G401.6 (cell line): ENCODE results near the gene IRX1.

Experiments
- FAIRE-seq: peaks from 2 replicates; lab custom pipeline; 2012; peaks lifted over from hg19 to GRCh38; lab: Jason Lieb, UNC

The IRX1 gene

GRCh38 chr5:3600106-3601060 is 4.8 kb downstream of the IRX1 start:
- FAIRE-seq = no peak

- FAIRE-seq = no peak
These were observed 5.6 kb downstream of the IRX1 start for GRCh38 chr5:3601061-3601710.

- FAIRE-seq = no peak
These were observed 6.5 kb downstream of the IRX1 start for GRCh38 chr5:3601911-3602782.

- no peak for FAIRE-seq
These were observed 7.3 kb downstream of the IRX1 start for GRCh38 chr5:3602785-3603502.

DNA sequence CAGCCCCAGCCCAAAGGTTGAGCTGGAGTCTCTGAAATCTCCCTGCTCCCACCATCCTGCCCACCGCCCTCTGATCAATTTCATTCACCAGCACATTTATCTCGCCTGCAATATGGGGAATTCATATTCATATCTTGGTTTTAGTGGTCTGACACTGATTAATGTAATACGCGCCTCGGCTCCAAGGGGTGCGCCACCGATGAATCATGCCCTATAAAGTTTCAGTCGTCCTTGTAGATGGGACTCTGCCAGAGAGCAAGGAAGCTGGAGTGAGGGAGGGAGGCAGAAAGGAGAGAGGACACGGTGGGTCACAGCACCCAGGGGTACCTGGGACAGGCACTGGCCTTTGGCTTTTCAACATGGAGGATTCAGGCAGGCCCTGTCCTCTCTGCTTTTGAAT is 8.9 kb downstream of the IRX1 start:
- no peak for FAIRE-seq

DNA sequence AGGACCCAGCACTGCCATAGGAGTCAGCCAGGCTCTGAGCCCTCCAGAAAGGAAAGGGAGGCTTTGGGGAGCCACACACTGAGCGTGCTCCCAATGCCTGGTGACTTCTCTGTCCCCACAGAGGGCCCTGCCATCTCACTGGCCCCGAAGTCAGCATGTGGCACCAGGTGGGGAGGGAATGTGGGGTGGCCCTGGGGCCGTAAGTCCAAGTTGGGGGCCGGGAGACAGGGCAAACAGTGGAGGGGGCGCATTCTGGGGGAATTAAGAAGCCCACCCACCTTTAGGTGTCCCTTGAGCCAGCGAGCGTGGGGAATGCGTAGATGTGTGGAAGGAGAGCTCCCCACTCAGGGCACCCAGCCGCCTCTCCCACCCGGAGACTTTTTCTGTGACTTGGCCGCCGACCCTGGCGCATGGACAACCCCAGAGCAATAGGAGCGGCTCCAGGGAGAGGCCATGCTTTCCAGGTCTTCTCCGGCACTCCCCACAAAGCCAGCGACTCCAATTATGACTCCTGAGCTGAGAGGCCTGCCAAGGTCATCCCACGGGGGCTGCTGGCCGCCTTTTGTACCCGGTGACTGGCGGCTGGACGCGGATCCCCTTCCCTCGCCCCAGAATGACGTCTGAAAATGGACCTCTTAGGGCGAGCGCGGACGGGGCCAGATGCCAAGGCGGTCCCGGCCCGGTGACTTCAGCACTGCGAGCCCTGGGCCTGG is 9.8 kb downstream of the IRX1 start:
- FAIRE-seq = no peak

DNA sequence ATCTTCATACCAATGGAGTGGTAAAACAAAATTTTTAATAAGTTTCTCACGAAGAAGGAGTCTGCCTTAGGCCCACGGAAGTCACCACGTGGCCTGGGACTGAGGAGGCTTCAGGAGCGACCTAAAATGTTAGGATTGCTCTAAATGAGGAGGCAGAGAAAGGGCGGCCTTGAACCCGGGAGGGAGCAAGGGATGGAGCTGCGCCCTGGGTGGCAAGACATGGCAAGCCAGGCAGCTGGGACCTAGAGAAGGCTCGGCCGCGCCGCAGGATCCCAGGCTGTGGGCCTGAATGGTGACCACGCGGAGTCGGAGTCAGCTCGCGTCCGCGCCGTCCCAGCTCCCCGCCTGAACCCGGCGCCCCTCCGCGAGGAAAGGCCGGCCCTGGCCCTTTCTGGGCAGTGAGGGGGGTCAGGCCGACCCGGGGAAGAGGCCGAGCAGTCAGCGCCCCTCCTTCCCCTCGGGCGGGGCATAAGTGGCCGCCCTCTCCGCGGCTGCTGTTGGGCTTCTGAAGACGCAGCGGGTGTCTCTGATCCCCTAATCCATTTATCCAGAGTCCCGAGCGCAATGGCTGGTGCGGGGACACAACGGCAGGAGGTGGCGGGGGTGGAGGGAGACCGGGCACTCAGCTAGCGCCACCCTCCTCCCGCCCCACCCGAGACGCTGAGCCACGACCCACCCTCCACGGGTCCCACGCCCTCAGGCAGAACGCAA is 10.6 kb downstream of the IRX1 start:
- FAIRE-seq = no peak

GRCh38 chr5:3607541-3608181 is 12.0 kb downstream of the IRX1 start:
- no peak for FAIRE-seq

GRCh38 chr5:3609120-3609681 is 13.6 kb downstream of the IRX1 start:
- FAIRE-seq = no peak

DNA sequence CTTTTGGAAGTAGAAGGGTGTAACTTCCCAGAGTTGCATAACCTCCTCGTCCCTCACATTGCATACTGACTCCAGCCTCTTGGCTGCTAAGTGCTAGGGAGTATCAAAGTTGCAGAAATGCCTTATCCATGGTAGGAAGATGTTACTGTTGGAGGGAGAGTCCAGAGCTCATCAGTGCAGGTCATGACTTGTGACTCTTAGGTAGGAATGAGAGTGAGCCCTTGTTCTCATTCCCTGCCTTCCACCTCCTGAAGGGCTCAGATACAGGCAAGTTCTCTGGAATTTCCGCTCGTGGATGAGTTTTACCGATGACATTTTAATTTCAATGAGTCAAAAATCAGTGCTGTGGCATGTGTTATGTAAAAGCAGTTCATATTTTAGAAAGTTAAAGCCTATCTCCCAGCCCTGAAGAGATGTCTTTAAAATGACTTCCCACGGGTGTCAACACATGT is 17.0 kb downstream of the IRX1 start:
- no peak for FAIRE-seq

GRCh38 chr5:3613726-3614125 is 18.1 kb downstream of the IRX1 start:
- no peak for FAIRE-seq

GRCh38 chr5:3615217-3615616 is 19.6 kb downstream of the IRX1 start:
- no peak for FAIRE-seq

- FAIRE-seq = no peak
These were observed 20.2 kb downstream of the IRX1 start for GRCh38 chr5:3615829-3616228.

GRCh38 chr5:3619579-3619978 is 23.9 kb downstream of the IRX1 start:
- FAIRE-seq = no peak

DNA sequence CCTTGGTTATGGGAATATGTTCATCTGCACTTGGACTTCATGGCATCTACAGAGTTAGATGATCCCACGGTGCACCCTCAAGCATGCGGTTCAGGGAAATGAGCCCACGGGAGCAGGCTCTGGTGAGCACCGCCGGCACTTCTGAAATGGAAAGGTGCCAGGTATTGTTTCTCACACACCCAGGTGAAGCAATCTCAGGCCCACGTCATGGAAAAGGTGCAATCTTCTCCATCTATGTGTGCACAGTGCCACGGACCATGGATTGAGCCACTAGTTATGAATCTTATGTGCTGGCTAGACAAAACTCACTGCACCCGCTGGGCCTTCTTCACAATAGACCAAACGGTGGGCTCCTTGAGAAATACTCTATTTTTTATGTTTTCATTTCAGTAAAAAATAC is 27.3 kb downstream of the IRX1 start:
- FAIRE-seq = no peak

- no peak for FAIRE-seq
These were observed 30.0 kb downstream of the IRX1 start for GRCh38 chr5:3625626-3626025.

- FAIRE-seq = no peak
These were observed 38.4 kb downstream of the IRX1 start for GRCh38 chr5:3634061-3634460.

DNA sequence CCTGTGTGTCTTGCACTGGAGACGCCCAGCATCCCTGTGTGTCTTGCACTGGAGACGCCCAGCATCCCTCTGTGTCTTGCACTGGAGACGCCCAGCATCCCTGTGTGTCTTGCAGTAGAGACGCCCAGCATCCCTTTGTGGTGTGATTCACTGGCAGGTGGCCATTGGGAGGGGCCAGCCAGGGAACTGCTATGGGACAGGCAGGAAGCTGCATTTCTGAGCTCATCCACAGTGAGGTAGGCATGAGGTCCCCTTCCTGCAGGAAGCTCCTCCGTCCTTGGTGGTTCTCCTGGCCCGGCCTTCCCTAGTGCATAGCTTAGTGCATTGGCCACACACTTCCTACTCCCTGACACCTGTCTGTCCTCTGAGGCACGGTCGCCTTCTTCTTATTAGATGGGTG is 43.5 kb downstream of the IRX1 start:
- no peak for FAIRE-seq

- FAIRE-seq = no peak
These were observed 46.6 kb downstream of the IRX1 start for GRCh38 chr5:3642231-3642630.

DNA sequence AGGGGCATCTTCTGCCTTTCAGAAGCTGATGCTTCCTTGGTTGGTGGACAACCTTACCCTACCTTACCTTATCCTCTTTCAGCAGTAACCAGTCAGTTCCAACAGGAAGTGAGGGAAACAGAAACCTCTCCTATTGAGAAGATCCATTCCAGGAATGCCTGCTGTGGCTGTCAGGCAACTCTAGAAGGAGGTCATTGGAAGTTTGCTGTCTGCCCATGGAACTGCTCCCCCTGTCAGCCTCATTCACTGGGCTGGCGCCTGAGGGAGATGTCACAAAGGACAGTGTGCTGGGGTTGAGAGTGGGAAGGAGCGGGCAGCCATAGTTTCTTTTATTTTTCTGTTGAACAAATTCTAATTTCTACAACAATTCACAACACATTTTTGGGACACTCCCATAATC is 54.7 kb downstream of the IRX1 start:
- FAIRE-seq = no peak
